ENCODE results near the gene DHX57. TPM values are rescaled to one million over a fixed set of nuclear protein-coding genes. Genes with fewer than 3 reads are reported as not detected.
A peak's percentile ranks its signal among the peaks of the same experiment; 100 is the strongest.

Gene DHX57
- polyA plus RNA-seq (ENCODE audit: low read depth in 6 of 6) = 10 to 100 TPM in 3 of 6 donors, 1 to 10 TPM in 3; 7.2 to 13.2 (median 9.9) TPM

GRCh38 chr2:38875576-38876367, at the start of gene DHX57, which contains the start of gene MORN2:
TSS of gene DHX57 (minus strand) at chr2:38875934. CDS start at chr2:38868405, 7,529 bp downstream.
TSS of gene MORN2 (plus strand) at chr2:38875976.
- Mint-ChIP-seq H3K27ac (peak within 1 kb of the TSS; percentile 92 to 96 (median 94)), H3K27me3 (no peaks in the 10 kb centered on the region), H3K36me3 (peaks cover 14 to 19% of the 10 kb centered on the region in 2 donors), H3K4me1 (peaks cover 18 to 29% (median 22%) of the 10 kb centered on the region in 3 donors), H3K9me3 (peaks cover 0 to 14% (median 5%) of the 10 kb centered on the region in 7 donors), H3K4me3 (peak within 1 kb of the TSS; percentile 89 to 99 (median 98))
- ATAC-seq (ENCODE audit: low read depth in 2 of 2) (peak; percentile 97 to 98), DNase-seq (peak; percentile 73)

GRCh38 chr2:38922902-38923301, 47.2 kb upstream of the DHX57 start:
- H3K4me1 Mint-ChIP-seq = peaks cover 0 to 6% (median 0%) of the 10 kb centered on the region in 3 donors
- H3K9me3 Mint-ChIP-seq = no peaks in the 10 kb centered on the region
- H3K27ac Mint-ChIP-seq = peak overlapping the region in 1 of 6 donors; percentile 4
- no peak for DNase-seq
- no peak for ATAC-seq (ENCODE audit: low read depth in 2 of 2)
- no peaks in the 10 kb centered on the region for H3K36me3 Mint-ChIP-seq
- H3K27me3 Mint-ChIP-seq = peaks cover 0 to 9% (median 0%) of the 10 kb centered on the region in 3 donors
- no peak overlapping the region for H3K4me3 Mint-ChIP-seq

GRCh38 chr2:38922389-38922788, 46.7 kb upstream of the DHX57 start:
- peaks cover 0 to 9% (median 0%) of the 10 kb centered on the region in 3 donors for H3K27me3 Mint-ChIP-seq
- peaks cover 0 to 6% (median 0%) of the 10 kb centered on the region in 3 donors for H3K4me1 Mint-ChIP-seq
- no peak for DNase-seq
- no peaks in the 10 kb centered on the region for H3K9me3 Mint-ChIP-seq
- H3K4me3 Mint-ChIP-seq = no peak overlapping the region
- ATAC-seq (ENCODE audit: low read depth in 2 of 2) = no peak
- H3K36me3 Mint-ChIP-seq = no peaks in the 10 kb centered on the region
- no peak overlapping the region for H3K27ac Mint-ChIP-seq

- Mint-ChIP-seq H3K27me3 (no peaks in the 10 kb centered on the region), H3K27ac (no peak overlapping the region), H3K36me3 (no peaks in the 10 kb centered on the region), H3K4me3 (no peak overlapping the region), H3K4me1 (no peaks in the 10 kb centered on the region), H3K9me3 (no peaks in the 10 kb centered on the region)
- ATAC-seq (ENCODE audit: low read depth in 2 of 2) (no peak), DNase-seq (no peak)
Observed at GRCh38 chr2:38912619-38913018, 36.9 kb upstream of the DHX57 start.

- Mint-ChIP-seq H3K4me1 (no peaks in the 10 kb centered on the region), H3K27ac (no peak overlapping the region), H3K27me3 (no peaks in the 10 kb centered on the region), H3K9me3 (no peaks in the 10 kb centered on the region), H3K4me3 (no peak overlapping the region), H3K36me3 (no peaks in the 10 kb centered on the region)
- ATAC-seq (ENCODE audit: low read depth in 2 of 2) = no peak
- DNase-seq = no peak
Observed at GRCh38 chr2:38911191-38911590, 35.5 kb upstream of the DHX57 start.

- DNase-seq (no peak), ATAC-seq (ENCODE audit: low read depth in 2 of 2) (no peak)
- Mint-ChIP-seq H3K27me3 (no peaks in the 10 kb centered on the region), H3K9me3 (no peaks in the 10 kb centered on the region), H3K4me3 (no peak overlapping the region), H3K27ac (no peak overlapping the region), H3K36me3 (no peaks in the 10 kb centered on the region), H3K4me1 (no peaks in the 10 kb centered on the region)
Observed at GRCh38 chr2:38909872-38910271, 34.1 kb upstream of the DHX57 start.

GRCh38 chr2:38907743-38908562, 32.2 kb upstream of the DHX57 start:
- Mint-ChIP-seq H3K36me3 (no peaks in the 10 kb centered on the region), H3K9me3 (no peaks in the 10 kb centered on the region), H3K4me1 (no peaks in the 10 kb centered on the region), H3K4me3 (no peak overlapping the region), H3K27ac (no peak overlapping the region), H3K27me3 (no peaks in the 10 kb centered on the region)
- no peak for DNase-seq
- ATAC-seq (ENCODE audit: low read depth in 2 of 2) = no peak

- ATAC-seq (ENCODE audit: low read depth in 2 of 2) (no peak), DNase-seq (no peak)
- no peak overlapping the region for H3K4me3 Mint-ChIP-seq
- H3K27ac Mint-ChIP-seq = no peak overlapping the region
- H3K36me3 Mint-ChIP-seq = no peaks in the 10 kb centered on the region
- no peaks in the 10 kb centered on the region for H3K4me1 Mint-ChIP-seq
- no peaks in the 10 kb centered on the region for H3K27me3 Mint-ChIP-seq
- H3K9me3 Mint-ChIP-seq = no peaks in the 10 kb centered on the region
Observed at GRCh38 chr2:38907242-38907641, 31.5 kb upstream of the DHX57 start.

GRCh38 chr2:38905251-38905650, 29.5 kb upstream of the DHX57 start:
- Mint-ChIP-seq H3K27me3 (peaks cover 0 to 4% (median 2%) of the 10 kb centered on the region in 3 donors), H3K36me3 (no peaks in the 10 kb centered on the region), H3K27ac (no peak overlapping the region), H3K4me1 (no peaks in the 10 kb centered on the region), H3K9me3 (no peaks in the 10 kb centered on the region), H3K4me3 (no peak overlapping the region)
- ATAC-seq (ENCODE audit: low read depth in 2 of 2) (no peak), DNase-seq (no peak)

- Mint-ChIP-seq H3K4me3 (no peak overlapping the region), H3K27ac (no peak overlapping the region), H3K9me3 (peaks cover 0 to 2% (median 0%) of the 10 kb centered on the region in 7 donors), H3K27me3 (peaks cover 5 to 11% (median 11%) of the 10 kb centered on the region in 3 donors), H3K4me1 (no peaks in the 10 kb centered on the region), H3K36me3 (no peaks in the 10 kb centered on the region)
- DNase-seq (no peak), ATAC-seq (ENCODE audit: low read depth in 2 of 2) (no peak)
Observed at GRCh38 chr2:38900726-38901125, 25.0 kb upstream of the DHX57 start.

GRCh38 chr2:38898256-38898655, 22.5 kb upstream of the DHX57 start:
- Mint-ChIP-seq H3K36me3 (no peaks in the 10 kb centered on the region), H3K27ac (no peak overlapping the region), H3K4me1 (no peaks in the 10 kb centered on the region), H3K4me3 (no peak overlapping the region), H3K27me3 (peaks cover 5 to 11% (median 11%) of the 10 kb centered on the region in 3 donors), H3K9me3 (peaks cover 0 to 2% (median 0%) of the 10 kb centered on the region in 7 donors)
- no peak for ATAC-seq (ENCODE audit: low read depth in 2 of 2)
- no peak for DNase-seq

- no peak overlapping the region for H3K27ac Mint-ChIP-seq
- no peaks in the 10 kb centered on the region for H3K36me3 Mint-ChIP-seq
Observed at GRCh38 chr2:38892819-38893218, 17.1 kb upstream of the DHX57 start.

GRCh38 chr2:38889575-38889974, 13.8 kb upstream of the DHX57 start, which contains the start of gene ARHGEF33:
TSS of gene ARHGEF33 (plus strand) at chr2:38889875. CDS start at chr2:38919448, 29,573 bp downstream.
- no peaks in the 10 kb centered on the region for H3K4me1 Mint-ChIP-seq
- H3K36me3 Mint-ChIP-seq = no peaks in the 10 kb centered on the region
- H3K4me3 Mint-ChIP-seq = no peak within 1 kb of the TSS
- DNase-seq (no peak), ATAC-seq (ENCODE audit: low read depth in 2 of 2) (no peak)
- no peak within 1 kb of the TSS for H3K27ac Mint-ChIP-seq
- H3K27me3 Mint-ChIP-seq = no peaks in the 10 kb centered on the region
- H3K9me3 Mint-ChIP-seq = peaks cover 0 to 5% (median 2%) of the 10 kb centered on the region in 7 donors

More at GRCh38 chr2:38892819-38893218, 17.1 kb upstream of the DHX57 start:
- no peak for DNase-seq
- no peak for ATAC-seq (ENCODE audit: low read depth in 2 of 2)
- Mint-ChIP-seq H3K27me3 (peaks cover 0 to 6% (median 5%) of the 10 kb centered on the region in 3 donors), H3K4me3 (no peak overlapping the region), H3K9me3 (peaks cover 0 to 5% (median 2%) of the 10 kb centered on the region in 7 donors), H3K4me1 (no peaks in the 10 kb centered on the region)

All from naive B cell (primary cell).